Effector CD4-positive, alpha-beta T cell (primary cell): Measurements from ENCODE around the gene CNNM4.

Experiments used
- DNase-seq: peaks from one replicate; pipeline ENCODE4 v3.0.0-alpha.2; 2020

CNNM4 gene

GRCh38 chr2:96815326-96816126 is 54.8 kb downstream of the CNNM4 start:
- DNase-seq, result no peak

- peak; percentile 93 for DNase-seq
These were observed 55.6 kb downstream of the CNNM4 start, which contains the start of gene CNNM3 for GRCh38 chr2:96816127-96816835. Gene CNNM3 (plus strand): TSS chr2:96816268. CDS start chr2:96816278, 10 bp downstream.

- DNase-seq, result no peak
These were observed 56.4 kb downstream of the CNNM4 start for GRCh38 chr2:96816836-96817702.

GRCh38 chr2:96817882-96818281 is 57.2 kb downstream of the CNNM4 start:
- no peak for DNase-seq

- DNase-seq, result no peak
These were observed 58.6 kb downstream of the CNNM4 start for GRCh38 chr2:96819128-96819875.

GRCh38 chr2:96819876-96820511 is 59.3 kb downstream of the CNNM4 start:
- DNase-seq, result no peak

GRCh38 chr2:96821113-96821675 is 60.5 kb downstream of the CNNM4 start:
- DNase-seq, result no peak

- DNase-seq, result no peak
These were observed 62.1 kb downstream of the CNNM4 start for GRCh38 chr2:96822786-96823185.

- no peak for DNase-seq
These were observed 62.5 kb downstream of the CNNM4 start for GRCh38 chr2:96823198-96823597.

GRCh38 chr2:96824079-96824870 is 63.6 kb downstream of the CNNM4 start:
- no peak for DNase-seq

GRCh38 chr2:96825057-96825456 is 64.4 kb downstream of the CNNM4 start:
- no peak for DNase-seq

GRCh38 chr2:96826546-96827278 is 66.0 kb downstream of the CNNM4 start:
- no peak for DNase-seq

GRCh38 chr2:96828436-96828835 is 67.7 kb downstream of the CNNM4 start:
- DNase-seq, result no peak

- no peak for DNase-seq
These were observed 68.2 kb downstream of the CNNM4 start for GRCh38 chr2:96828874-96829273.

GRCh38 chr2:96830044-96830562 is 69.4 kb downstream of the CNNM4 start:
- DNase-seq, result no peak

GRCh38 chr2:96831679-96832078 is 71.0 kb downstream of the CNNM4 start:
- no peak for DNase-seq

- DNase-seq, result no peak
These were observed 71.7 kb downstream of the CNNM4 start for GRCh38 chr2:96832408-96832753.

GRCh38 chr2:96832754-96833507 is 72.2 kb downstream of the CNNM4 start:
- DNase-seq, result no peak

- DNase-seq, result no peak
These were observed 75.1 kb downstream of the CNNM4 start for GRCh38 chr2:96835830-96836229.
